ENCODE results near the gene CD28. TPM values are rescaled to one million over a fixed set of nuclear protein-coding genes. Genes with fewer than 3 reads are reported as not detected.

The CD28 gene
- polyA plus RNA-seq, 1 donor from 2014 or later: not detected

DNA sequence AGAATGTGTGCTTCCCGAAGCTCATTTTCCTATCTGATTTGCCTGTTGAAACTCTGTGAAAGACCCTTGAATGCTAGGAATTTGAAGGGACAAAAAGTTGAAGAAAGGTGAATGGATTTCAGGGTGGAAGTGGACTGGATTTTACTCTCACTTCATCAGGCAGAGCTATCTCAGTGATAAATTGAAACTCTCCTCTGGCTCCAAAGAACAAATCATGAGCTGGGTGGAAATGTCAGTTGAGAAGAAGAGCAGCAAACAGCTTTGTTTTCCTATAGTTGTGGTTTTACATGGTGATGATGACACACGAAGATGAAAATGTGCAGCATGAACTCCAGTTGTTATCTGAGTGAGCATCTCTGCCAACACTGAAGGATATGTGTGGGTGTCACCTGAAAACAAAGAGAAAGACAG is 34.4 kb downstream of the CD28 start:
- no peak overlapping the region for H2AFZ ChIP-seq (ENCODE audit: low read depth, low read length)
- H3K9ac ChIP-seq (ENCODE audit: low read length): no peak overlapping the region
- no peak overlapping the region for H3K27ac ChIP-seq (ENCODE audit: low read length)
- H3K4me2 ChIP-seq (ENCODE audit: low read length): no peak overlapping the region
- H3K4me3 ChIP-seq (ENCODE audit: low read length): no peak overlapping the region
- no peaks in the 10 kb centered on the region for H3K9me3 ChIP-seq (ENCODE audit: low read length)
- H3K36me3 ChIP-seq (ENCODE audit: insufficient read depth, low read length): no peaks in the 10 kb centered on the region
- no peaks in the 10 kb centered on the region for H3F3A ChIP-seq (ENCODE audit: insufficient read depth, low read length, poor library complexity, severe bottlenecking)
- no peaks in the 10 kb centered on the region for H3K9me2 ChIP-seq (ENCODE audit: insufficient read depth, low read length)
- TF ChIP-seq SMC3 (conservative IDR thresholded peaks at IDR 0.05; ENCODE audit: poor library complexity) (no peak), TAF1 (IDR thresholded peaks at IDR 0.05; ENCODE audit: low read depth) (no peak), MXI1 (conservative IDR thresholded peaks at IDR 0.05; ENCODE audit: poor library complexity, severe bottlenecking) (no peak), EZH2 (IDR thresholded peaks at IDR 0.05; ENCODE audit: borderline replicate concordance, insufficient read depth, low read length, poor library complexity, severe bottlenecking) (no peak), RAD21 (conservative IDR thresholded peaks at IDR 0.05) (no peak), POLR2AphosphoS5 (IDR thresholded peaks at IDR 0.05) (no peak), EP300 (conservative IDR thresholded peaks at IDR 0.05; ENCODE audit: poor library complexity, severe bottlenecking) (no peak)
- TF ChIP-seq, protein P1, sequence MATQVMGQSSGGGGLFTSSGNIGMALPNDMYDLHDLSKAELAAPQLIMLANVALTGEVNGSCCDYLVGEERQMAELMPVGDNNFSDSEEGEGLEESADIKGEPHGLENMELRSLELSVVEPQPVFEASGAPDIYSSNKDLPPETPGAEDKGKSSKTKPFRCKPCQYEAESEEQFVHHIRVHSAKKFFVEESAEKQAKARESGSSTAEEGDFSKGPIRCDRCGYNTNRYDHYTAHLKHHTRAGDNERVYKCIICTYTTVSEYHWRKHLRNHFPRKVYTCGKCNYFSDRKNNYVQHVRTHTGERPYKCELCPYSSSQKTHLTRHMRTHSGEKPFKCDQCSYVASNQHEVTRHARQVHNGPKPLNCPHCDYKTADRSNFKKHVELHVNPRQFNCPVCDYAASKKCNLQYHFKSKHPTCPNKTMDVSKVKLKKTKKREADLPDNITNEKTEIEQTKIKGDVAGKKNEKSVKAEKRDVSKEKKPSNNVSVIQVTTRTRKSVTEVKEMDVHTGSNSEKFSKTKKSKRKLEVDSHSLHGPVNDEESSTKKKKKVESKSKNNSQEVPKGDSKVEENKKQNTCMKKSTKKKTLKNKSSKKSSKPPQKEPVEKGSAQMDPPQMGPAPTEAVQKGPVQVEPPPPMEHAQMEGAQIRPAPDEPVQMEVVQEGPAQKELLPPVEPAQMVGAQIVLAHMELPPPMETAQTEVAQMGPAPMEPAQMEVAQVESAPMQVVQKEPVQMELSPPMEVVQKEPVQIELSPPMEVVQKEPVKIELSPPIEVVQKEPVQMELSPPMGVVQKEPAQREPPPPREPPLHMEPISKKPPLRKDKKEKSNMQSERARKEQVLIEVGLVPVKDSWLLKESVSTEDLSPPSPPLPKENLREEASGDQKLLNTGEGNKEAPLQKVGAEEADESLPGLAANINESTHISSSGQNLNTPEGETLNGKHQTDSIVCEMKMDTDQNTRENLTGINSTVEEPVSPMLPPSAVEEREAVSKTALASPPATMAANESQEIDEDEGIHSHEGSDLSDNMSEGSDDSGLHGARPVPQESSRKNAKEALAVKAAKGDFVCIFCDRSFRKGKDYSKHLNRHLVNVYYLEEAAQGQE (IDR thresholded peaks at IDR 0.05; ENCODE audit: borderline replicate concordance): no peak
- TF ChIP-seq, protein P2, sequence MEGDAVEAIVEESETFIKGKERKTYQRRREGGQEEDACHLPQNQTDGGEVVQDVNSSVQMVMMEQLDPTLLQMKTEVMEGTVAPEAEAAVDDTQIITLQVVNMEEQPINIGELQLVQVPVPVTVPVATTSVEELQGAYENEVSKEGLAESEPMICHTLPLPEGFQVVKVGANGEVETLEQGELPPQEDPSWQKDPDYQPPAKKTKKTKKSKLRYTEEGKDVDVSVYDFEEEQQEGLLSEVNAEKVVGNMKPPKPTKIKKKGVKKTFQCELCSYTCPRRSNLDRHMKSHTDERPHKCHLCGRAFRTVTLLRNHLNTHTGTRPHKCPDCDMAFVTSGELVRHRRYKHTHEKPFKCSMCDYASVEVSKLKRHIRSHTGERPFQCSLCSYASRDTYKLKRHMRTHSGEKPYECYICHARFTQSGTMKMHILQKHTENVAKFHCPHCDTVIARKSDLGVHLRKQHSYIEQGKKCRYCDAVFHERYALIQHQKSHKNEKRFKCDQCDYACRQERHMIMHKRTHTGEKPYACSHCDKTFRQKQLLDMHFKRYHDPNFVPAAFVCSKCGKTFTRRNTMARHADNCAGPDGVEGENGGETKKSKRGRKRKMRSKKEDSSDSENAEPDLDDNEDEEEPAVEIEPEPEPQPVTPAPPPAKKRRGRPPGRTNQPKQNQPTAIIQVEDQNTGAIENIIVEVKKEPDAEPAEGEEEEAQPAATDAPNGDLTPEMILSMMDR (IDR thresholded peaks at IDR 0.05; ENCODE audit: poor library complexity, severe bottlenecking): no peak
- no peaks in the 10 kb centered on the region for H3K27me3 ChIP-seq (ENCODE audit: insufficient read depth, low read depth, low read length)
- H4K20me1 ChIP-seq (ENCODE audit: insufficient read depth): no peaks in the 10 kb centered on the region
- no peaks in the 10 kb centered on the region for H3K79me2 ChIP-seq (replicated peaks; ENCODE audit: insufficient read depth, low read length)

DNA sequence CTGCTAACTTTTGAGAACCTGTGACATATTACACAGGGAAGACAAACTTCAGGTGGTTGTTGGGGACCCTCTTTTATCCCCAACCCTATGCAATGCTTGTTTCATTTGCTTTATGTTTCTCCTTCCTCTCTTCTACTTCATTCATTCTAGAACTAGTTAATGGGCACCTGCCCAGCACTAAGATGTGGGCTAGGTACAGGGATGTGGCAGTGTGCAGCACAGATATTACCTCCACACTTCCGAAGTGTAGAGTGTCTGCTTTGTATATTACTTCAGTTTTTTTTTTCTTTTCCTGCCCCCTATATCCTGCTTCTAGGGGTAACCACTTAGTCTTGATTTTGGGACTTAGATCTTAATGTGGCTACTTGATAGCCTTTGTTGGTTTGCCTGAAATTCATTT is 35.1 kb downstream of the CD28 start:
- H3K9me3 ChIP-seq (ENCODE audit: low read length): no peaks in the 10 kb centered on the region
- H3K4me3 ChIP-seq (ENCODE audit: low read length): no peak overlapping the region
- no peak overlapping the region for H3K4me2 ChIP-seq (ENCODE audit: low read length)
- no peaks in the 10 kb centered on the region for H3K79me2 ChIP-seq (replicated peaks; ENCODE audit: insufficient read depth, low read length)
- H4K20me1 ChIP-seq (ENCODE audit: insufficient read depth): no peaks in the 10 kb centered on the region
- H3K9ac ChIP-seq (ENCODE audit: low read length): no peak overlapping the region
- TF ChIP-seq EZH2 (IDR thresholded peaks at IDR 0.05; ENCODE audit: borderline replicate concordance, insufficient read depth, low read length, poor library complexity, severe bottlenecking) (no peak), POLR2AphosphoS5 (IDR thresholded peaks at IDR 0.05) (no peak), MXI1 (conservative IDR thresholded peaks at IDR 0.05; ENCODE audit: poor library complexity, severe bottlenecking) (no peak), SMC3 (conservative IDR thresholded peaks at IDR 0.05; ENCODE audit: poor library complexity) (no peak), TAF1 (IDR thresholded peaks at IDR 0.05; ENCODE audit: low read depth) (no peak), RAD21 (conservative IDR thresholded peaks at IDR 0.05) (no peak), EP300 (conservative IDR thresholded peaks at IDR 0.05; ENCODE audit: poor library complexity, severe bottlenecking) (no peak)
- TF ChIP-seq, protein P1 (IDR thresholded peaks at IDR 0.05; ENCODE audit: borderline replicate concordance): no peak
- TF ChIP-seq, protein P2 (IDR thresholded peaks at IDR 0.05; ENCODE audit: poor library complexity, severe bottlenecking): no peak
- no peaks in the 10 kb centered on the region for H3K36me3 ChIP-seq (ENCODE audit: insufficient read depth, low read length)
- no peaks in the 10 kb centered on the region for H3K27me3 ChIP-seq (ENCODE audit: insufficient read depth, low read depth, low read length)
- H3K9me2 ChIP-seq (ENCODE audit: insufficient read depth, low read length): no peaks in the 10 kb centered on the region
- no peaks in the 10 kb centered on the region for H3F3A ChIP-seq (ENCODE audit: insufficient read depth, low read length, poor library complexity, severe bottlenecking)
- H3K27ac ChIP-seq (ENCODE audit: low read length): no peak overlapping the region
- no peak overlapping the region for H2AFZ ChIP-seq (ENCODE audit: low read depth, low read length)

All from neural cell (in vitro differentiated cells).